Smooth muscle cell (in vitro differentiated cells): Measurements from ENCODE around the gene GLI2. TPM values are rescaled to one million over a fixed set of nuclear protein-coding genes. Genes with fewer than 3 reads are reported as not detected.
A peak's percentile ranks its signal among the peaks of the same experiment; 100 is the strongest.

Source experiments
- DNase-seq: peaks from one replicate; lab custom pipeline; 2025; ENCODE audit not compliant: unreplicated experiment; lab: John Stamatoyannopoulos, UW
- H2AFZ ChIP-seq: fragments of 200-600 bp; sonication (generic); 2 replicates; pipeline ENCODE4 v1.6.0; 2016; ENCODE audit warnings: antibody characterized with exemption, low read depth, mild to moderate bottlenecking
- H3F3A ChIP-seq: fragments of 200-600 bp; sonication (generic); 2 replicates; pipeline ENCODE4 v1.6.0; 2017; ENCODE audit warnings: antibody characterized with exemption, low read depth
- H3K27ac ChIP-seq: fragments of 200-600 bp; sonication (generic); 2 replicates; pipeline ENCODE4 v1.5.1; 2016; ENCODE audit warnings: low read depth, mild to moderate bottlenecking
- H3K27me3 ChIP-seq: fragments of 200-600 bp; sonication (generic); 2 replicates; pipeline ENCODE4 v1.6.1; 2016; ENCODE audit warnings: low read depth, mild to moderate bottlenecking
- H3K36me3 ChIP-seq: fragments of 200-600 bp; sonication (generic); 2 replicates; pipeline ENCODE4 v1.5.1; 2016; ENCODE audit warnings: low read depth
- H3K4me1 ChIP-seq: fragments of 200-600 bp; sonication (generic); 2 replicates; pipeline ENCODE4 v1.5.1; 2016; ENCODE audit warnings: low read depth
- H3K4me2 ChIP-seq: fragments of 200-600 bp; sonication (generic); 2 replicates; pipeline ENCODE4 v1.6.0; 2016; ENCODE audit warnings: mild to moderate bottlenecking
- H3K4me3 ChIP-seq: fragments of 200-600 bp; sonication (generic); 2 replicates; pipeline ENCODE4 v1.5.1; 2016; ENCODE audit warnings: mild to moderate bottlenecking
- H3K79me2 ChIP-seq: fragments of 200-600 bp; sonication (generic); 2 replicates; pipeline ENCODE4 v1.6.0; 2016; ENCODE audit warnings: low read depth, mild to moderate bottlenecking
- H3K9ac ChIP-seq: fragments of 200-600 bp; sonication (generic); 2 replicates; pipeline ENCODE4 v1.6.0; 2016; ENCODE audit warnings: low read depth
- H3K9me3 ChIP-seq: fragments of 200-600 bp; sonication (generic); replicated peaks from 2 replicates; pipeline ENCODE4 v1.5.1; 2016; ENCODE audit warnings: low read depth
- H4K20me1 ChIP-seq: fragments of 200-600 bp; sonication (generic); 2 replicates; pipeline ENCODE4 v1.6.0; 2016; ENCODE audit warnings: low read depth
- WGBS: methylation state at CpG from one replicate; pipeline ENCODE4 v1.1.7; 2016; ENCODE audit warnings: low lambda C conversion rate; 5-methylcytosine and 5-hydroxymethylcytosine counted together
- polyA plus RNA-seq: library from polyadenylated mRNA; unstranded; fragments of >200 nt; fragmentation: Nextera tagmentation; extraction: Ambion mirVana; gene quantifications from 2 replicates; pipeline ENCODE4 v1.2.1, GENCODE V29; 2016
- total RNA-seq: library from RNA; depleted of rRNA; stranded (reverse); fragments of >200 nt; gene quantifications from 2 replicates; pipeline ENCODE4 v1.2.3, GENCODE V29; 2014
- TF ChIP-seq, protein P1 (sequence below): fragments of 200-600 bp; sonication (generic); IDR thresholded peaks from 2 replicates; pipeline ENCODE4 v1.5.1; 2017; ENCODE audit warnings: borderline replicate concordance, mild to moderate bottlenecking, antibody characterized with exemption; ENCODE audit not compliant: insufficient read depth, poor library complexity, severe bottlenecking

GLI2 gene
- total and polyA plus RNA-seq, 2 experiments from 2014 or later: 9.4 to 10.6 TPM

DNA sequence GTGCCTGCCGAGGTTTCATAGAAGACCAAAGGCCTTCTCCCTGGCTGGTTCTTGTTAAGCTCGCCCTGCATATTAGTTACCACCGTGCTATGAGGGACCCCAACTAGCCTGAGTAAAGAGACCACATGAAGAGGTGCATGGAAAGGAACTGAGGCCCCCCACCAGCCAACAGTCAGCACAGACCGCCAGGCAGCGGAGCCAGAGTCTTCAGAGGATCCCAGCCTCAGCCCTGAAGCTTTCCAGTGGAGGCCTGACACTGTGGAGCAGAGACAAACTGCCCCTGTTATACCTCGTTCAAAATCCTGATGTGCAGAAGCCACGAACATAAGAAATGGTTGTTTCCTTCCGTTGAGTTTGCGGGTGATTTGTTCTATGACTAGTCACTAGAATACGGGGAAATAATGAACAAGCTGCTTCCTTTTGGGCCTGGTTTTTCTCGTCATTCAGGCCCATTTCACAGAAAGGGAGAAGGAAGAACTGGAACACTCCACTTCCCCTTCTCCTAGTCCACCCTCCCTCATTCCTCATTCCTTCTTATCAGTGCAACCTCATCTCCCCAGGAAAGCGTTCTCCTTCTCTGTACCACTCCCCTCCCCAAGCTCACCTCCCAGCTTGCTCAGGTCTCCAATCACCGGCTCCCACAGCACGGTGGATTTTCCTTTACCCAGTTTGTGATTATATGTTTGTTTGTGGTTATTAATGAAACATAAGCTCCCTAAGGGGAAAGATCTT is 3.0 kb upstream of the GLI2 start:
- no peak for DNase-seq
- peaks cover 5% of the 10 kb centered on the region for H3K79me2 ChIP-seq
- H3F3A ChIP-seq: peaks cover 7% of the 10 kb centered on the region
- H3K4me2 ChIP-seq: no peak overlapping the region
- H3K27me3 ChIP-seq: no peaks in the 10 kb centered on the region
- TF ChIP-seq, protein P1, sequence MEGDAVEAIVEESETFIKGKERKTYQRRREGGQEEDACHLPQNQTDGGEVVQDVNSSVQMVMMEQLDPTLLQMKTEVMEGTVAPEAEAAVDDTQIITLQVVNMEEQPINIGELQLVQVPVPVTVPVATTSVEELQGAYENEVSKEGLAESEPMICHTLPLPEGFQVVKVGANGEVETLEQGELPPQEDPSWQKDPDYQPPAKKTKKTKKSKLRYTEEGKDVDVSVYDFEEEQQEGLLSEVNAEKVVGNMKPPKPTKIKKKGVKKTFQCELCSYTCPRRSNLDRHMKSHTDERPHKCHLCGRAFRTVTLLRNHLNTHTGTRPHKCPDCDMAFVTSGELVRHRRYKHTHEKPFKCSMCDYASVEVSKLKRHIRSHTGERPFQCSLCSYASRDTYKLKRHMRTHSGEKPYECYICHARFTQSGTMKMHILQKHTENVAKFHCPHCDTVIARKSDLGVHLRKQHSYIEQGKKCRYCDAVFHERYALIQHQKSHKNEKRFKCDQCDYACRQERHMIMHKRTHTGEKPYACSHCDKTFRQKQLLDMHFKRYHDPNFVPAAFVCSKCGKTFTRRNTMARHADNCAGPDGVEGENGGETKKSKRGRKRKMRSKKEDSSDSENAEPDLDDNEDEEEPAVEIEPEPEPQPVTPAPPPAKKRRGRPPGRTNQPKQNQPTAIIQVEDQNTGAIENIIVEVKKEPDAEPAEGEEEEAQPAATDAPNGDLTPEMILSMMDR: no peak
- H2AFZ ChIP-seq: no peak overlapping the region
- no peak overlapping the region for H3K4me3 ChIP-seq
- no peaks in the 10 kb centered on the region for H4K20me1 ChIP-seq
- no peak overlapping the region for H3K9ac ChIP-seq
- no peak overlapping the region for H3K27ac ChIP-seq
- WGBS: 85% methylated on average over 14 of the region's 14 CpGs
- no peaks in the 10 kb centered on the region for H3K9me3 ChIP-seq
- H3K4me1 ChIP-seq: peaks cover 12% of the 10 kb centered on the region
- H3K36me3 ChIP-seq: no peaks in the 10 kb centered on the region

DNA sequence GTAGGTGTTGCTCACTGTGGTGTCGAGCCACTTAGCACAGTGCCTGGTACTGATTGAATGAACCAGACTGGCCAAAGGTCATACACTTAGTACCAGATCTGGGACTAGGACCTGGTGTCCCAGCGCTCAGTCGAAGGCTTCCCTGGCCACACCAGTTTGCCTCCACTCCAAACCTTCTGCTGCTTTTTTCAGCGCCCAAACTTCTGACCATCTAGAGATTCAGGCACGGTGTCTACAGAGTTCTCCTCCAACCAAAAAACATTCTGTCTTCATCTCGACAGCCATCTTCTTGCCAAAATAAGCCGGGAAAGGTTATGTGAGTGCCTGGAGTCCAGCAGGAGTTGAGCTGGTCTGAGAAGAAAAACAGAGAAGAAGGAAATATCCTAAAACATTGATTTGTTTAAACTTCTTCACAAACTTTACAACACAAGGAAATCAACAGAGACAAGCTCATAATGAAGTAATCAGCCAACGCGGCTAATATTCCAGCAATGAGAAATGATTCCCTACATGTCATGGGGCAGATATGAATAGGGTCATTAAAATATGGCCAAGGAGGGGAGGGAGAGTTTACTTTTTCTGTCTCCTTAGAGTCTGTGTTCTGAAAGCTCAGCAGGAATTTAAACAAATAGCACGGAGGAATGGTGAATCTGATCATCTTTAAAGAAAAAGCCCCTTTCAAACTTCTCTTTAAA is 2.3 kb upstream of the GLI2 start:
- TF ChIP-seq, protein P1: no peak
- H3K9me3 ChIP-seq: no peaks in the 10 kb centered on the region
- H3K4me1 ChIP-seq: peaks cover 19% of the 10 kb centered on the region
- 81% methylated on average over 10 of the region's 10 CpGs for WGBS
- H3K4me2 ChIP-seq: no peak overlapping the region
- no peaks in the 10 kb centered on the region for H4K20me1 ChIP-seq
- no peak overlapping the region for H3K9ac ChIP-seq
- H3K79me2 ChIP-seq: peaks cover 12% of the 10 kb centered on the region
- H3K4me3 ChIP-seq: no peak overlapping the region
- no peaks in the 10 kb centered on the region for H3K36me3 ChIP-seq
- H3K27ac ChIP-seq: no peak overlapping the region
- H2AFZ ChIP-seq: no peak overlapping the region
- H3F3A ChIP-seq: peaks cover 7% of the 10 kb centered on the region
- no peak for DNase-seq
- H3K27me3 ChIP-seq: no peaks in the 10 kb centered on the region

DNA sequence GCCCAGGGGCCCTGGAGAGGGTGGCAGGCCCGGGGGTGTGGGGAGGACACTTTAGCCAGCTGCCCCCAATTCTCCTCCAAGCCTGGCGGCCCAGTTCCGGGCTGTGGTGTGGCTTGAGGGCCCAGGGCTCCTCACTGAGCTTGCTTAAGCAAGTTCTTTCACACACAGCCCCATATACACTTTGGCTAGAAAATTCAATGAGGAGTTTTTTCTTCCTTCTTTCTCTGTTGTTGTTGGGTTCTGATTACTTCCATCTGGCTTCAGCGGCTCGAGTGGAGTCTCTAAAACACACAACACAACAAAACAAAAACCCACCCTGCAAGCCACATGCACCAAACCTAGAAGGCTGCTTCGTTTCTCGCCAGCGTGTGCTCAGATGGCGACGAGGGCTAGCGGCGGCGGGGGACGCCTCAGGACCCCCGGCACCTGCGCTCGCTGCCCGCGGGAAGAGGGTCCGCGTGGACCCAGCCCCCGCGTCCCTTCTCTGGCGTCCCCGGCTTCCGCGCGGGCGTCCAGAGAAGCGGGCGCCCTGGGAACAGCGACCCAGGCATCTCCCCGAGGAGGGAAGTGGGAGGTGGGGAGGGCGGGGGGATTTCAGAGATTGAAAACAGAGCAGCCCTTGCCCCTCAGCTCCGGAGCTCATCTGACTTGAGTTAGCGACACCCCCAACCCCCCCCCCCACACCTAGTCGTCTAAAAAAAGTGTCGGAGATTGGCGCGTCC is 577 bp upstream of the GLI2 start:
- Histone ChIP-seq H2AFZ (peak overlapping the region; percentile 84), H4K20me1 (no peaks in the 10 kb centered on the region), H3K4me2 (peak overlapping the region; percentile 100), H3K27ac (peak overlapping the region; percentile 58), H3K4me1 (peaks cover 33% of the 10 kb centered on the region), H3K36me3 (no peaks in the 10 kb centered on the region), H3K27me3 (no peaks in the 10 kb centered on the region), H3K9me3 (no peaks in the 10 kb centered on the region), H3K4me3 (peak overlapping the region; percentile 82), H3K9ac (peak overlapping the region; percentile 57), H3K79me2 (peaks cover 29% of the 10 kb centered on the region), H3F3A (peaks cover 14% of the 10 kb centered on the region)
- TF ChIP-seq, protein P1: no peak
- WGBS: 7% methylated on average over 34 of the region's 40 CpGs
- no peak for DNase-seq
